Renal cortex interstitium (tissue), 11 donors: Measurements from ENCODE around the gene PLCL2. TPM values are rescaled to one million over a fixed set of nuclear protein-coding genes. Genes with fewer than 3 reads are reported as not detected.

ENCODE experiments used
- DNase-seq, 11 donors: peaks; one replicate each; pipeline ENCODE4 v3.0.0-alpha.2; 2013; ENCODE audit warnings: low read depth in 9 of 11, low spot score in 4 of 11; ENCODE audit errors: extremely low read depth in 1 of 11
- polyA plus RNA-seq, 3 donors: library from polyadenylated mRNA; unstranded; fragments of 120-200 nt; gene quantifications; one replicate each; pipeline ENCODE4 v1.2.1, GENCODE V29; 2013; ENCODE audit not compliant: insufficient read length in 3 of 3

PLCL2 gene
- polyA plus RNA-seq, 3 donors, result 14.2 to 17.7 (median 15.0) TPM

DNA sequence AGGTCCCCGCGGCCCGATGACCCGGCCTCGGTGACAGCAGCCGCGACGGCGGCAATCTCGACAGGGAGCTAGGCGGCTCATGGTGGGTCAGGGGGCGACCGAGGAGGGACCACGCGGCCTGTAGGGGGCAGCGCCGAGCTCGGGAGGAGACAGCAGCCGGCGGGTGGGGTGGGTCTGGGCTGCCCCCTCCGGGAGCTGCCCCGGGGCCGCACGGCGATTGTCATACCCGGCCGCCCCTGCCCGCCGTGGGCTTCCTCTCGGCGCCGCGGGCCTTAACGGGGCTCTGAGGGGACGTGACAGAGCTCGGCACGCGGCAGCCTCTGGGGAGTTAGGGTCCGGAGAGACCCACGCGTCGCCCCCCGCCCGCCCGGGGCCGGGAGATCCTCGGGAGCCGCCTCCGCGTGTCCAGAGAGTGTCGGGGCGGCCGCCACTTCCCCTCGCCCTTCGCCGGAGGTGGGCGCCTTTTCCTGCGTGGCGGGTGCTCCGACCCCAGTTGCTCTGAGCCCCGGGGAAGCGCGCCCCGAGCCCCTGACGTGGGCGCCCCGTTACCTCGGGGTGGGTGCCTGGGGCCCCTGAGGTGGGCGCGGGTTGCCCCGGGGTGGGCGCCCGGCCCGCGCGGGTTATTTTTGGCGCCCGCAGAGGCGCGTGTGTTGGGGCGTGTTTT lies 539 bp upstream of the PLCL2 start:
- peak in 4 of 11 donors; percentile 60 to 66 (median 62) for DNase-seq

DNA sequence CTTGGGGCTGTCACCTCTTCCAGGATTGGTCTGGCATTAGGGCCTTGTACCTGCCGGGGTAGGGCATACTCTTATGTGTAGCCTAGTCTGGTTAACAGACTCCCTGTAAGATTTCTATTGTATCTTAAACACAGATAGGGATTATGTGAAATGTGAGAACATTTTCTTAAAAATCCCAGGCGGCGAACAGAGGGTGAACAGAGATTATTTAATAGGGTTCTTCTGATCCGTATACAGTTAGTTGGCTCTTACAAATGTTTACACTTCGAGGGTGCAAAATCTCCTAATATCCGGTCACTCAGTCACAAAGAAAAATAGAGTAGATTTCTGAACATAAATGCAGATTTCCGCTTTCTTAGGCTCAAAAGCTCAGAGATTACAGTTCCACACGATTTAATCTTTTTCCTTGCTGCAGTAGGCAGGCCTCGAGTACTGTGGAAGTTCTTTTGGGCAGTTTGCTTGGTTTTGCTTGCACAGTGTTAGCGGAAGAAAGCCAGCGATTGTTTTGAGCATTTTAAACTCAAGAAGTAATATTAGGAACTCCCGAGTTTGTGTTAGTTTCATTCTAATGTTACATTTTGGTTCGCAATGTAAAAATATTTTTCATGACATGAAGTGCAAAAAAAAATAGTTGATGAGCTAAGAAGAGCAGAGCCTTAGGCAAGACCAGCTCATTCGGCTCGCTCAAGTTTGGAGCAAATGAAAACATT lies 993 bp downstream of the PLCL2 start:
- DNase-seq, result no peak

GRCh38 chr3:16886303-16886683 lies 1.5 kb downstream of the PLCL2 start:
- DNase-seq, result no peak

DNA sequence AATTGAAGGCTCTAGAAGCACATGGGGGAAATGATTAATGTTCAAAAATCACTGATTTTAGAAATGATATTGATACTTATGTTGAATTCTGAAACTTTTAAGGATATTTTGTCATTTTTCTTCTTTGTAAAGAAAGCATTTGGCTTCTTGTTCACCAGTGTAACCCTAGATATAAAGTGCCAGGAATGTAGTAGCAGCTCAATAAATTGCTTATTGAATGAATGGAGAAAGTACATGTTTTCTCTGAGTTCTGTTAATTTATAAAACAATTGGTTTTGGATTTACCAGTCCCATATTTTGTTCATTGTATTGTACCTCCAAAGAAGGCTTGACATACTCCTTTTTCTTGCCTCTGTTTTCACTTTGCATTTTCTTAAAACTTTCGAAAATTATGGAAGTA lies 2.4 kb downstream of the PLCL2 start:
- no peak for DNase-seq

- DNase-seq, result no peak
Measured at GRCh38 chr3:16888356-16888755, 3.6 kb downstream of the PLCL2 start.

- DNase-seq, result no peak
Measured at GRCh38 chr3:16888785-16889607, 4.2 kb downstream of the PLCL2 start.

DNA sequence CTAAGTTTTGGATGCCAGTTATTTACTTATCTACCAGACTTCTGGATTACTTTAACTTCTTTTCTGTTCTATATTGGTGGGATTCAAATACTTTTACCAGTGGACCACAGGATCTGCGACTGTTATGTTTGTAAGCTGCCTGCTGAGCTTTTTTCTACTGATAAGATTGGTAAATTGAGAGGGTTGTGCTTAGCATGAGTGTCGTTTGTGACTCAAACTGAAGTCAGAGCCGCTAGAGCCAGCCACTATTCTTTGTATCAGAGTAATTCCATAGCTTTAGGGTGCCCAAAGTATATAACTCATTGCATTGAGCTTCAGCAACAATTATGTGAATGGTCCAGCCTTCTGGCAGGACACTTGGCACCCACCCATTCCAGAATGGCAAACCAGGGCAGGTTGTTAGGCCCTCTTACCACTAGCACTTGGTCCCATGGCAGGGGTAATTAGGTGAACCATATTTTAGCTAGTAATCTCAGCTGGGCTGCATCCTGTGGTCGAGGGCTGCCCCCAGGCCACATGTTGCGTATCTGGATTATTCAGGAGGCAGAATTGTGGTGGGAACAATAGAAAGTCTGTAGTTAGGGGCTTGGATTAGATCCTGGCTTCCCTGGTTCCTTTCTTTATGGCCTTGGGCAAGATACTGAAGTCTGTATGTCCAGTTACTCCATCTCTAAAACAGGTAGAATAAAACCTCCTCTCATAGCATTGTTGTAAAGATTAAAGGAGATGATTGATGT lies 6.0 kb downstream of the PLCL2 start:
- no peak for DNase-seq

- no peak for DNase-seq
Measured at GRCh38 chr3:16893618-16894200, 9.0 kb downstream of the PLCL2 start.

DNA sequence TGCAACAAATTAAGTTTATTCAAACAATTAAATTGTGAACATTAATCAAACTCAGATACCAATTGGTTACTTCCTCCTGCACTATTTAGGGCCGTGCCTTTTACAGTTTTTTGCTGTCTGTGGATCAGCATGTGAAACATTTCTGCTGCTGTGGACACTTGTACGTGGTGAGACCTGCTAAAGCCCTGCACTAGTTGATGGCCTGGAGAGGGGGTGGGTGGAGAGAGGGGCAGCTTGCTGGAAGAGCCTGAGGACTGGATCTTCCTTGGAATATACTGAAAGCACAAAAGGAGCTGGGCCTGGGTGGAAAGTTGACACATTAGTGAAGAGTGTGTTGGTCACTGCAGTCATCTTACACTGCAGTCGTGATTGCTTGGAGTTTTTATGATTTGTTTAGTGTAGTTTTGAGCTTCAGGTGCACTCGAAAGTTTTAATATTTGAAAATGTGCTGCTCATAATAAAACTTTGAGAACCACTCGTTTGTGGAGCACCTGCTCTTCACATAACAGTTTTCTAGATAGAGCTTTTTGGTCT lies 11.4 kb downstream of the PLCL2 start:
- no peak for DNase-seq

DNA sequence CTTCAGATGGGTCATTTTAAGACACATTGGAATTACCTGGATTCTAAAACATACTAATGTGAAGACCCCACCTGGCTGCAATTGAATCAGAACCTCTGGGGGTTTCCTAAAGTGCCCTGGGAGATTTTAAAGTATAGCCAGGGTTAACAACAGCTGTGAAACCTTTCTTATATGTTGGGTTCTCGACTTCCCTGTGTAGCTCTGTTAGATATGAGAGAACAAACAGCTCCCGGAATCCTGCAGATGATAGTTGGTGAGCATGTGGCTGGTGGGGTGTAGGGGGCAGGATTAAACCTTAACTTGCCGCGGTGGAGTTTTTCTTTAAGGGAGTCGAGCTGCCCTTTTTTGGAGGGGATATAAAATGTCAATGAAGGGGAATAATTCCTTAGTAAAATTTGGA lies 12.1 kb downstream of the PLCL2 start:
- DNase-seq, result no peak

DNA sequence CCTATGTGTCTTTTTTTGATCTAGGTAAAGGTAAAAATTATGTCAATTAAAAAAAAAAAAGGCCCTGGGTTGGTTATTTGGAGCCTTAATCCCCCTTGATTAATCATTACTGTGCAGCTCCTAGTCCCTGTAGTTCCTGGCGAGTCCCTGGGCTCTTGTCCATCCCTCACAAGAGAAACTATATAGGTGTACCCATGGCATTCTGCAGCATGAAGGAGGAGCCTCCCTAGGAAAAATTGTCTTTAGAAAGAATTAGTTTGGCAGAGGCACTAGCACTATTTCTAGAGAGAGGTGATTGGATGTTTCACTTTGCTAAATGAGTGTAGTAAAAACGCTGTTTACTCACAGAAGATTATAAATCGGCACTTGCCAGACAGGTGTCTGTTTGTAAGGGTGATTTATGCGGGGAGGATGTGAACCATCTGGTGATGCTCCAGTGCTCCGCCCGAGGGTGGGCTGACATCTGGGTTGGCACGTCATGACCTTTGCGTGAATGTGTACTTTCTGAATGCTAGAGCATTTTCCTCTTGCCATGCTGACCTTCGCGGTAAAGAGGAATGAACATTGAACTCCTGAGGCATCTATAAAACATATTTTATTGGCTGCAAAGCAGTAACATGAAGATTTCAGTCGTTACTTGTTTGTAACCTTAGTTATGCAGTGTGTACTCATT lies 12.6 kb downstream of the PLCL2 start:
- no peak for DNase-seq

DNA sequence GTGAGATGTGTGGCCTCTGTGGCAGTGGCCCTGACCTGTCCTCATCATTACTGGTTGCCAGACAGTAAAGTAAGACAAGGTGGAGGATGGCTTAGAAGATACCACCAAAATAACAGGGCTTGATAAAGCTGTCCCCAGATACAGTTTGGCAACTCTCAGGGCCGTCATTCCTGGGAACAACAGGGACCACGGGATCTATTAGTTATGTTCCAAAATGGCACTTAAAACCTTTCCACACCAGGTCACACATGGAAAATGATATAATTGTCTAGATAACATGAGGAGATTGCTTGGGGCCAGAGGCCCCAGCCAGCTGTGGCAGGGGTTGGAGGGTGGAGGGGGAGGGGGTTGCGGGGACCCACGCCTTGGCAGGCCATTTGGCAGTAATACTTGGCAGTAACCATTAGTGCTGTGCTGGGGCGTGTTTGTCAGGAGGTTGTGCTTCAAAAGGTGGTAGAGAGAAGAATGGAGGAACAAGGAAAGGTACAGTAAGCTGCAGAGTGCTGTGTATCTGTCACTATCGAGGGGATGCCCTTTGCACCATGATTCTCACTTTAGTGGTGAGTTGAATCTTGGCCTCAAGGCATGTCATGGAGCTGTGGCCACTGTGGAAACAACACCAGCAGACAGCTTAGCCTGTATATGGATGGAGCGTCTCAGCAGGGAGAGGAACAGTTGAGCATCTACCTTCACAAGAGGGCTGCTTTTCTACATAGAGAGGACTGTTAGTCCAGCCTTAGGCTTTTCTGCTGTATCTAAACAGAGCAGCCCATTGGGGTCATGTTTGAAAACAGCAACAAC lies 14.0 kb downstream of the PLCL2 start:
- no peak for DNase-seq

DNA sequence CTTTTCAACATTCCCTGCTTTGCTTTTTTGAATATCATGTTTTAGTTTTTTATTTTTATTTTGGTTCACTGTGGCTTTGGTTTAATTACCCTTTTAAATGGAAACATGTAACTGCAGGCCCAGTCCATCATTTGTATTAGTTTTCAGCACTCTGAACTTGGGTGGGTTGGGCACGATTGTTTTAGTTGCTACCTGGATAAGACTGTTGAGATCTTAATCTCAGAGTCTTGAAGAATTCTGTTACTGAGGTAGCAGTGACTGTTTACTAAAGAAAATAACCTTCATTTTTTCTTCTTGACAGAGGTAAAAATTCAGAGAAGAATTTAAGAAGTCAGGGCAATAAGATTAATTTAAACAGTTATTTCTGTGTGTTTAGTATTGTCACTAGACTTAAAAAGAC lies 15.2 kb downstream of the PLCL2 start:
- DNase-seq, result no peak

- DNase-seq, result no peak
Measured at GRCh38 chr3:16900779-16901440, 16.2 kb downstream of the PLCL2 start.

GRCh38 chr3:16904423-16905417 lies 20.0 kb downstream of the PLCL2 start:
- DNase-seq, result no peak

DNA sequence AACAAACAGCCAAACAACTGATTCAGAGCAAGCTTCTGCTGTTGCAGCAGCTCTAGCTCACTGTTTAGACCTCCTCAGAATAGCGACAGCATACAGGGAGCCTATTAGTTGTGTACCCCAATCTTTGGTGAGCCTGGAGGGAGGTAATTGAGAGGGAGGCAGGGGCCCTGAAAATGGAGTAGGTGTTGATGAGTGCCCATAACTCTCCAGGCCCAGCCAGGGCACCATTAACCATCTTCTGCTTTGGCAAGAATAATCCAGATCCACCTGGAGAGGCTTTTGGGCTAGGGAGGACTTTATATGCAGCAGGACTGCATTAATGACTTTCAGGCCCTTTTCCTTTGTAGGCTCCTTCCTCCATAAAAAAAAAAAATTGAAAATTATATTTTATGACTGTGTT lies 20.9 kb downstream of the PLCL2 start:
- no peak for DNase-seq
